ENCODE results near the gene FAH.
A peak's percentile ranks its signal among the peaks of the same experiment; 100 is the strongest.
"Not testable (repeated sequence)": the region's sequence is repeated elsewhere in the genome, so short reads cannot be mapped to it uniquely, and the experiment has no call there.

FAH gene

GRCh38 chr15:80152180-80152895, 461 bp upstream of the FAH start:
- DNase-seq: peak; percentile 98

- no peak for DNase-seq
Observed at GRCh38 chr15:80153900-80154299, 1.1 kb downstream of the FAH start.

- no peak for DNase-seq
Observed at GRCh38 chr15:80154336-80154735, 1.5 kb downstream of the FAH start.

- DNase-seq: no peak
Observed at GRCh38 chr15:80155001-80155377, 2.2 kb downstream of the FAH start.

- DNase-seq: not testable (repeated sequence)
Observed at GRCh38 chr15:80155378-80156175, 2.8 kb downstream of the FAH start.

GRCh38 chr15:80156176-80156720, 3.4 kb downstream of the FAH start:
- DNase-seq: no peak

GRCh38 chr15:80157215-80157614, 4.4 kb downstream of the FAH start:
- no peak for DNase-seq

- no peak for DNase-seq
Observed at GRCh38 chr15:80159301-80159700, 6.5 kb downstream of the FAH start.

- no peak for DNase-seq
Observed at GRCh38 chr15:80159811-80160569, 7.2 kb downstream of the FAH start.

- peak; percentile 94 for DNase-seq
Observed at GRCh38 chr15:80160570-80161156, 7.9 kb downstream of the FAH start.

GRCh38 chr15:80161468-80162016, 8.7 kb downstream of the FAH start:
- no peak for DNase-seq

GRCh38 chr15:80162059-80162554, 9.3 kb downstream of the FAH start:
- DNase-seq: no peak

GRCh38 chr15:80163217-80163616, 10.4 kb downstream of the FAH start:
- DNase-seq: no peak

- no peak for DNase-seq
Observed at GRCh38 chr15:80163897-80164296, 11.1 kb downstream of the FAH start.

- DNase-seq: no peak
Observed at GRCh38 chr15:80167936-80168335, 15.1 kb downstream of the FAH start.

GRCh38 chr15:80168421-80168820, 15.6 kb downstream of the FAH start:
- DNase-seq: no peak

GRCh38 chr15:80169768-80170357, 17.1 kb downstream of the FAH start:
- DNase-seq: no peak

GRCh38 chr15:80170596-80170995, 17.8 kb downstream of the FAH start:
- DNase-seq: no peak

GRCh38 chr15:80171787-80172186, 19.0 kb downstream of the FAH start:
- no peak for DNase-seq

- DNase-seq: no peak
Observed at GRCh38 chr15:80172401-80172800, 19.6 kb downstream of the FAH start.

GRCh38 chr15:80173022-80173759, 20.4 kb downstream of the FAH start:
- DNase-seq: peak; percentile 83

Measured in RPMI8226 (cell line).